HT1080 (cell line): ENCODE data around the gene NCOR1. TPM values are rescaled to one million over a fixed set of nuclear protein-coding genes. Genes with fewer than 3 reads are reported as not detected.

Experiments
- DNase-seq: peaks from one replicate; pipeline ENCODE4 v3.0.0-alpha.2; 2015; ENCODE audit warnings: low read depth
- total RNA-seq: library from RNA; depleted of rRNA; stranded (reverse); fragments of >200 nt; shearing (Covaris generic); gene quantifications from 2 replicates; pipeline ENCODE4 v1.2.3, GENCODE V29; 2014

Gene NCOR1
- total RNA-seq, 1 experiment from 2014 or later = 58.4 TPM

DNA sequence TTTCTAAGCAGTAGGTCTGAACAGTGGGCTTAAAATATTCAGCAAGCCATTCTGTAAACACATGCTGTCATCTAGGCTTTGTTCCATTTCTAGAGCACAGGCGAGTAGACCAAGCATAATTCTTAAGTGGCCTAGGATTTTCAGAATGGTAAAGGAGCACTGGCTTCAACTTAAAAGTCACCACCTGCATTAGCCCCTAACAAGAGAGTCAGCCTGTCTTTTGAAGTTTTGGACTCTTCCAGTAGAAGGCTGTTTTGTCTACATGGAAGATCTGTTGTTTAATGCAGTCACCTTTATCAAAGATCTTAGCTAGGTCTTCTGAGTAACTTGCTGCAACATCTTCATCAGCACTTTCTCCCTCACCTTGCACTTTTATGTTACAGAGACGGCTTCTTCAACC is 179.1 kb downstream of the NCOR1 start:
- no peak for DNase-seq

DNA sequence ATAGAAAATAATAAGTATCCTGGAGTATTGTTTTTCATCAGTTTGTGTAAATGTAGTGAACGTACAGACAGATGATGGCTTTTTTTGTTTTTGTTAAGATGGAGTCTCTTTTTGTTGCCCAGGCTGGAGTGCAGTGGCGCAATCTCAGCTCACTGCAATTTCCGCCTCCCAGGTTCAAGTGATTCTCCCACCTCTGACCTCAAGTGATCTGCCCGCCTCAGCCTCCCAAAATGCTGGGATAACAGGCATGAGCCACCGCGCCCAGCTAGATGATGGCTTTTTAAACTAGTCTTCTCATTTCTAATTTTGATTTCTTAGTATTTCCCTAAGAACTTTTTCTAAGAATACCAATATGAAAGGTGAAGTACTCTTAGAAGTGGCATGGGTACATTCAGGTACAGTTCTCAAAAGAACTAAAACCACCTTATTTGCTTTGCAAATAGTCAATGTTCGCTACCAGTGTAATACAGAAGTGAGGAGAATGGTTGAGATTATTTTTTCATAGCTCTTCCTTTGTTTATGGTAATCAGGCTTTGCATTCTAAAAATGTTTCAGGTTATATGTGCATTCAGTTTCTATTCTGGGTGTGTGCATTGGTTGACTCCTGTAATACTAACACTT is 181.5 kb downstream of the NCOR1 start:
- no peak for DNase-seq

DNA sequence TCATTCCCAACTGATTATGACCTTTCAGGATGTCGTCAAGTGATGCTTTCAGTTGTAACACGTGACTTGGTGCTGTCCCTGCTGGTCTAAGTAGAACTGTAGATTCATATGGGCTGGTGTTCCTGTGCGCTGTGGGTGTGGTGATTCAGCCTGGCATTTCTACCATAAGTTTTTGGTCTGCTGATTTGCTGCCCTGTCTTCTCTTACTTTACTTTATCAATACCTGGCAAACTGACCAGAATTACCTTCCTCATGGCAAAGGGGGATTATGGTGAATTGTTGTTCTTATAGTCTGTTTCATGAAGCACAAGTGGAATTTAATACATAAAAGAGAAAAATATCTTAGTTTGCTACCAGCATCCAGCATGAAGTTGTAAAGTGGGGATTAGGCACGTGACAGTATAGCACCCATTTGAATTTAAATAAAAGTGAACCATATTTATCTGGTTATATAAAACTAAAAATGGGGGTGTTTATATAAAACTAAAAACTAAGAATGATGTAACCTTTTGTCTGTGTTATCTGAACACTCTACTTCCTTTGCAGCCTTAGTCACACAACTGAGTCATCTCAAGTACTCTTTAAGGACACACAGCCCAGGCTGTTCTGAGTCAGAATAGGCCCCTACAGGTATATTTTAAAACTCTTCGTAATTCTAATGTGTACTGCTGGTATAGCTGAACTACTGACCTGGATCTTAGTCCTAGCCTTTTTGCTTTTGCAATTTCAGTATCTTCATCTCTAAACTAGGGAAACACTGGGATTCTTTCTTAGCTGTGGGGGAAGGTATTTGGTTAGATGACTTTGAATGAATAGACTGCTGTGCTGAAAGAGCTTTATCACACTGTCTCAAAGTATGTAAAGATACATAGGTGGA is 187.4 kb downstream of the NCOR1 start:
- peak; percentile 93 for DNase-seq

DNA sequence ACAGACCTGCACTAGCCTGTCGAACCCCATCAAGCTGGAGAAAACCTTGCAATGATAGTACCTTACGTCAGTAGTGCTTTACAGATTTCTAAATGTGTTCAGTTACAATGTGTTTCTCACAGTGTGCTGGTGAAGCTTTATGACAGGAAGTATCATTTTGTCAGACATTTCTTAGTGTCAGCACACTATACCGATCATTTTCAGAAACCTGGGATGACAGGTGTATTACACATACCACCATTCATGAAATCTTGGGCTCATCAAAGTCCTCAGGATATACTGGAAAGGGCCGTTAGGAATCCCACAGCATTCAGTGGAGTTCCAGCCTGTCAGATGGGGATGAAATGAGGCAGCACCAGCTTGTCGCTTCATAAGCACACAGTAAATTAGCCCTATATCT is 188.4 kb downstream of the NCOR1 start:
- DNase-seq = no peak

DNA sequence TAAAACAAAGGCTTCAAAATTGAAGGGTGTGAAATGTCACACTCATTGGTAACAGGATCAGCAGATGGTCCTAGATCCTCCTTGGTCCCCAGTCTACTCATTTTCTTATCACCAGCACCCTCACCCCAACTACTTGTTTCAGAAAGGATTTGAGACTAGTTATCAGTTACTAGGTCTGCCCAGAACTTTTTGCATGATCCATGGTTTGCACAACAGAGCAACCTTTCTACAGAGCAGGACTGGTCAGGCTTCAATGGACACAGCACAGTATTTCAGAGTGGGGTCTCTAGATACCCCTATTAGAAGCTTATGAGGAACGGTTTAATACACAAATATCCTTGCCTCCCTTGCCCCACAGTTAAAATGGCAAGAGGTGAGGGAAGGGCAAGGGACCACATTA is 190.1 kb downstream of the NCOR1 start:
- no peak for DNase-seq

DNA sequence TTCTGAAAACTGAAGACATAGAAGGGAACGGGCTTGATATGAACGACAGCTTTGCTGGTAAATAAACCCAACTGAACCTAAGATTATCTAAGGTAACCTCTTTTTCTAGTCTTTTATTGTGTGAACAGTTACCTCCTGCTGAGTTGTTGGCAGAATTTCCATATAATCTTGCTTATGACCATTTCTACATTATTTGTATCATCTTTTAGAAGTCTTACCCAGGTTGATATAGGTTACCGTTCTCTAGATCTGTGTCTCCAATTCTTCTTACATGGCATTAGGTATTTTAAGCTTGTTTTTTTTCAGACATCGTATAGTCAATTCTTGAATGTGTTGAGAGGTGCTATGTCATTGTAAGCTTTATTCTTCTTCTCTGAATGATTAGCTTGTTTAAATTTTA is 191.5 kb downstream of the NCOR1 start:
- no peak for DNase-seq

DNA sequence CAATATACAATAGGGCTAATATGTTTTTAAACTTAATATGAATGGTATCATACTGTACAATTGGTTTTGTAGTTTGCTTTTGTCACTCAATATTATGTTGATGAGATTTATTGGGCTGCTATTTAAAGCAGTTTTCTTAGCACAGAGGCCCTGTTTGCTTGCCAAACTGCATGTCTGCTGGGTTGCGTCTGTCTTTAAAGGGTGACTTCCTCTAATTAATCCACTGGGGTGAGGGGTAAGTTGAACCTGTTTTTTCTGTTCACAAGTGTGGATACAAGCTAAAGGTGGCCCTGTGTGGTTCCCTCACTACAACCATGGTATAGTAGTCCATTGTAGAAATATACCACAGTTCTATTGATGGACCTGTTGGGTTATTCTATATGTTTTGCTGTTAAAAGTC is 196.0 kb downstream of the NCOR1 start:
- DNase-seq = no peak

DNA sequence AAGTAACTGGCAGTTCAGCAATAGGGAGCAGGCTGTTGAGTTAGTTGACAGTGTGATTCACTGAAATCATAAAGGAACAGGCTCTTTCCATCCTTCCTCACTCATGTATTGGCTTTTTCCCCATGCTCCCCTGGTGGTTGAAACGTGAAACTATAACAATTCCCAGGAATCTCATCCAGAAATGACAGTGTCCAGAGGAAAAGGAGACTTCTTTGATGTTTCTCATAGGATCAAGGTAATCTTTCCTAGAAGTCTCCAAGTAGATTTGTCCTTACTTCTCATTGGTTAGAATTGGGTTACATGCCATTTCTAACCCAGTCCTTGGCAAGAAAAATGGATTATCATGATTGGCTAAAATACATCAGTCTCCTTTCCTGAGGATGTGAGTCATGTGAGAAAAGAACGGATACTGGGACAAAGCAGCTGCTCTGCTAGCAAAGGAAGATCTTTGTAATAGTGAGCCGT is 201.4 kb downstream of the NCOR1 start:
- peak; percentile 93 for DNase-seq

DNA sequence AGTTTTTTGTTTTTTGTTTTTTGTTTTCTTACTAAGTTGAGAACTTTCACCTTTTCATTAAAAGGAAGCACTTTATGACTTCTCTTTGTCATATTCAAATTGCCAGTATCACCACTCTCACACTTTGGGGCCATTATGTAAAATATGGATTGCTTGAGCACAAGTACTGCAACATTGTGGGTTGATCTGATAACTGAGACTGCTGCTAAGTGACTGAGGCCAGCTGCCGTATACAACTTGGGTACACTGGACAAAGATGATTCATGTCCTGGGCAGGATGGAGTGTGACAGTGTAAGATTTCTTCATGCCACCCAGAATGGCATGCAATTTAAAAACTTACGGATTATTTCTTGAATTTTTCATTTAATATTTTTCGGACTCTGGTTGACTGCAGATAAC is 207.9 kb downstream of the NCOR1 start:
- DNase-seq = no peak

DNA sequence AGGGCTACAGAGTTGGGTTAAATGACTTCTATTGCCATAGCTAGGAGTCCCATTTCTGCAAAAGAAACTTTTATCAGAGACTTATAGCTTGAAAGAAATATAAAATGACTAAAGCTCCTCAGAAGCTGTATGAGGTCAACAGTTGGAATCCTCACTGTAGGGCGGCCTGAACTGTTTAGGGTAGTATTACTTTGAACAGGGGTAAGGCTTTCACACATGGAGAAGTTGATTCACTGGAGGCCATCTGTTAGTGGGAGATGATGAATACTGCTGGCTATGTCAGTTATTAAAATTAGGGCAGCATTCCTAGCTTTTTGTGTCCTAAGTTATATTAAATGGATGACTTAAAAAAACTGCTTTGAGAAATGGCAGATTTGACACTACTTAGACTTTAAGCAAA is 209.7 kb downstream of the NCOR1 start:
- no peak for DNase-seq

DNA sequence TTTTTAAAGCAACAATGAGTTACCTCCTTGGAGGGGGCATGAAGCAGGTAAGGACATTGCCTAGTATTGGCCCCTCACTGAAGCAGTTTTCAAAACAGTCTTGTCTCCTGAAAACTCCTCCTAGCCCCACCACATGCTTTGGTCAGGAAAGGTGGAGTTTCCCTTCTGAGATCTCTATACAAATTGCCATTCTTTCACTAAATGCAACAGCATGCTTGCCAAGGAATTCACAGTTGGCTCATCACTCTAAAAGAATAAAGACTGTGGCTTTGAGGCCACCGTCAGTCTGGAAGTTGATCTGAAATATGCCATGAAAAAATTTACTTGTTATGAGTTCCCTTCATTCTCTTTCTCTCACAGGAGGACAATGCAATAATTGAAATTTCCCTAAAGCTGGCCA is 211.5 kb downstream of the NCOR1 start:
- no peak for DNase-seq

DNA sequence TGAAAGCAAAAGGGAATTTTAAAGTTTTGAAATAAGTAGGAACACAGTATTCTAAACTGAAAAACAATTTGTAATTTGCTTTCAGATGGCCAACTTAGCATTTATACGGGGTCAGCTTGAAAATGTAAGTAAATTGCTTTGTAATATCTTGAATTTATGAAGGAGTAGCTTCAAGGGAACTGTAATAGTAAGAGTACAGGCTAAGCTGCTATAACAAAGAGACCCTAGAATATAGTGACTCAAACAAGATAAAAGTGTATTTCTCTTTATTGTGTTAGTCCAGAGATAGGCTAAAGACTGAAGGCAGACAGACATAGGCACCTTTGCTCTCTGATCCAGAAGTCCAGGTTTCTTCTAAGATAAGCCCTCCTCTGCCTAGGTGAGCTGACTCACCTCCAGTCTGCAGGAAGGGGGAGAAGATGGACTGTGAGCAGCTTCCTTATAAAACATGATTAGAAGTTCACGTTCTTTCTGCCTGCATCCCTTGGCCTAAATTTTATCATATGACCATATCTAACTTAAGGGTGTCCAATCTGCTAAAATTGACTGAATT is 212.6 kb downstream of the NCOR1 start:
- no peak for DNase-seq

DNA sequence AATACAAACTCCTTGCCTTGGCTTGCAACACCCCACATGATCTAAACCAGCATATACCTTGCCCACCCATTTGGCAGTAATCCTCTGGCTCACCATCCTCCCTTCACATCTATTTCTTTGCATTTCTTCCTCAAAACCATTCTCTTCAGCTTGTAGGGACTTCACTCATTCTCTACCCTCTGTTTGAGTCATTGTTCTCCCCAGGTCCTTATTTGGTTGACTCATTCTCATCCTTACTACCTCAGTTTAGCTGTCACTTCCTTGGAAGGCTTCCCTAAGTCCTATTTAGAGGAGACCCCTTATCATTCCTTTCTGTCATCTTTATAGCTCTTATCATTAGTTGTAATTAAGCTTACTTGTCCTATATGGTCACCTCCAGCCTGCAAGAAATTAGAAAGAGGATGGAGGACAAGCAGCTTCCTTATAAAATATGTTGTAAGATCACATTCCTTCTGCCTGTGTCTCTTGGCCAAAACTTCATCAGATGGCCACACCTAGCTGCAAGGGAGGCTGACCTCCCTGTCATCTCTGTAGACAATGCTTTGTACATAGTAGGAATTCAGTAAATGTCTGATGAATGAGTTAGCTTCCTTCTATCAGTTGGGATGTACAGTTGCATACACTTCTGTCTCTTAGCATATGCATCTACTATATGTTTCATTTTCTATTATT is 214.0 kb downstream of the NCOR1 start:
- peak; percentile 32 for DNase-seq

DNA sequence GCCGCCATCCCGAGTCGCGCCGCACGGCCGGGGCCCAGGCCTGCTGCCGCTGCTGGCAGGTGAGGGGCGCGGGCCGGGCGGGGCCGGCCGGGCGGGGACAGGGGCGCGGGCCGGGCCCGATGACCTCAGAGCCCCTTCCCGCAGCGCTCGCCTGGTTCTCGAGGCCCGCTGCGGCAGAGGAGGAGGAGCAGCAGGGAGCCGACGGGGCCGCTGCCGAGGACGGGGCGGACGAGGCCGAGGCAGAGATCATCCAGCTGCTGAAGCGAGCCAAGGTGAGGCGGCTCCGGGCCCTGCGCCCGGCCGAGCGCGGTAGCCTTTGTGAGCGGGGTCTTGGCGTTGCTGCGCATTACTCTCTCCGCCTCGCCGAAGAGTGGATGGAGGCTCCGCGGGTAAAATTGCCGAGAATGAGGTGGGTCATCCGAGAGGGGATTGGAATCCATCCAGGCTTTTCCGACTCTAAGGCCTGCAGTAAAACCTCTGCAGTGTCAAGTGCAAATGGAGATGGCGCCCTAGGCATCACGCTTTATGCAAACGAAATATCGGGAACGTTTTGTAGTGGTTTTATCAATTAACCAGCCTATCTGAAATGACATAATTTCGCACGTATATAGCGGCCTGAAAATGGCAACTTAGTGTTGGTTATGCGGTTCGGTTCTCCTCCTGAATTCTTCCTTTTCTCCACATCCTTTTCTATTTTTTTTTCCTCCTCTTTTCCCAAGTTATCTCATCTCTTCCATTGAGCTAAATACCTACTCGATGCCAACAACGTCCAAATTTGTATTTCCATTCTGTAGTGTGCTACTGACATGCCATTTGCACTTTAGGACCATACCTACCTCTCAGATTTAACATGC is 215.1 kb downstream of the NCOR1 start:
- no peak for DNase-seq

DNA sequence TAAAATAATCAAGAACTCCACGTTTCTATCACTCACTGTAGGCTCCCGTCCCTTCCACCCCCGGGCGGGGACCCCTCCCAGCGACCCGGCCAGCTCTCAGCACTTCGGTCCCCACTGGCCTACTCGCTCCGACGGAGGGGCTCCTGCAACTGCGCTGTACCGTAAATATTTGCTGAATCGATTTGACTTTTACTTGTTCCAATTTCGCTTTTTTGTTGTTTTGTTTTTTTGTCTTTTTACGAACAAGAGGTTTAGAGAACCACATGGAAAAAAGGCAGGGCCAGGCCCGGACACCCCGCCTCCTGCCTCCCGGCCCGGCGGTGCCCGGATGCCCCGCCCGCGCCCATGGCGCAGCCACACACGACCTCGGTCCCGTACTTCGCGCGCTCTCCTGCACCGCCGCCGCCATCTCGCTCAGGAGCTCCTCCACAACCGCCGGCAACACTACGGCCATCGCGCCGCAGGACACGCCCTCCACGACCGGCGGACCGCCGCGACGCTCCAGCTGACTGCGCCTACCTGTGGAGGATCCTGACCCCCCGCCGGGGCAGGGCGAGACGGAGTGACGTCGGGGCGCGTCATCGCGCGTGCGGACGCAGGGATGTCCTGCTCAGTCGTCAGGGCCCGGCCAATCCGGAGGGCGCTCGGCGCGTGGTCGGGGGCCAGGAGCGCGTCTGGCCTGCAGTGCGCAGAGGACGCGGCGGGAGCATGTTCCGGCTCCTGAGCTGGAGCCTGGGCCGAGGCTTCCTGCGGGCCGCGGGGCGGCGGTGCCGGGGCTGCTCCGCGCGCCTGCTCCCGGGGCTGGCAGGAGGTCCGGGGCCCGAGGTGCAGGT is 216.0 kb downstream of the NCOR1 start, which contains the start of the genes TTC19 and ZSWIM7:
TTC19 (plus strand) TSS at position 684 of the 833 bp plus-strand sequence; CDS start at position 709, 25 bp downstream.
ZSWIM7 (minus strand) TSS at position 564 of the 833 bp plus-strand sequence; CDS start at position 454, 110 bp downstream.
- peak; percentile 97 for DNase-seq

DNA sequence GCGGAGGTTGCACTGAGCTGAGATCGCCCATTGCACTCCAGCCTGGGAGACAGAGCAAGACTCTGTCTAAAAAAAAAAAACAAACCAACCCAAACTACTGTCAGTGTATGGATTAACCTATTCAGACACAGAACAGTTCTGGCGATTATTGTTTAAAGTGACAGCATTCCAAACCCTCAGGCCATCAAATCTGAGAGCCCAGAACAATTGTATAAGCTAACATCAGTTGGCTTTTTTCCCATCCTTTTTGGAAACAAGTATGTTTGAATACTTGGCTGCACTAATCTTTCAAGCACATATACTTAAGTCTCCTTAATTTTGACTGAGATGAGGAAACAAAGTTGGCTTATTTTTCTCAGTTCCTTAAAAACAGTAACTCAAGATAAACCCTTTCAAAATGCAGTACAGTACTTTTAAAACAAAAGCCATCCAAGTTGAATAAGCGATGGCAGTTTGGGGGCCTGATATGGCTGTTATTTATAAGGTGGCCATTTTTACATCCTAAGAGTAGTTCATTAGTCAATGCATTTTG is 217.2 kb downstream of the NCOR1 start:
- no peak for DNase-seq

DNA sequence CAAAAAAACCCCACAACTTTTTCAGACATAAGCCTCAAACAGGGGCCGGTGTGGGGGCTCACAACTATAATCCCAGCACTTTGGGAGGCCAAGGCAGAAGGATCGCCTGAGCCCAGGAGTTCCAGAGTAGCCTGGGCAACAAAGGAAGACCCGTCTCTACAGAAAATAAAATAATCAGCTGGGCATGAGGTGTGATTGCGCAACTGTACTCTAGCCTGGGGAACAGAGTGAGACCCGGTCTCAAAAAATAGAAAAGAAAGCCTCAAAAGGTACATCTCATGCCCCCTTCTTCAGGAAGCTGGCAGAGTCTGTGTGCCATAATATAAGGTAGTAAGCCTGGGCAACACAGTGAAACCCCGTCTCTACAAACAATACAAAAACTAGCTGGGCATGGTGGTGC is 219.0 kb downstream of the NCOR1 start:
- DNase-seq = no peak

DNA sequence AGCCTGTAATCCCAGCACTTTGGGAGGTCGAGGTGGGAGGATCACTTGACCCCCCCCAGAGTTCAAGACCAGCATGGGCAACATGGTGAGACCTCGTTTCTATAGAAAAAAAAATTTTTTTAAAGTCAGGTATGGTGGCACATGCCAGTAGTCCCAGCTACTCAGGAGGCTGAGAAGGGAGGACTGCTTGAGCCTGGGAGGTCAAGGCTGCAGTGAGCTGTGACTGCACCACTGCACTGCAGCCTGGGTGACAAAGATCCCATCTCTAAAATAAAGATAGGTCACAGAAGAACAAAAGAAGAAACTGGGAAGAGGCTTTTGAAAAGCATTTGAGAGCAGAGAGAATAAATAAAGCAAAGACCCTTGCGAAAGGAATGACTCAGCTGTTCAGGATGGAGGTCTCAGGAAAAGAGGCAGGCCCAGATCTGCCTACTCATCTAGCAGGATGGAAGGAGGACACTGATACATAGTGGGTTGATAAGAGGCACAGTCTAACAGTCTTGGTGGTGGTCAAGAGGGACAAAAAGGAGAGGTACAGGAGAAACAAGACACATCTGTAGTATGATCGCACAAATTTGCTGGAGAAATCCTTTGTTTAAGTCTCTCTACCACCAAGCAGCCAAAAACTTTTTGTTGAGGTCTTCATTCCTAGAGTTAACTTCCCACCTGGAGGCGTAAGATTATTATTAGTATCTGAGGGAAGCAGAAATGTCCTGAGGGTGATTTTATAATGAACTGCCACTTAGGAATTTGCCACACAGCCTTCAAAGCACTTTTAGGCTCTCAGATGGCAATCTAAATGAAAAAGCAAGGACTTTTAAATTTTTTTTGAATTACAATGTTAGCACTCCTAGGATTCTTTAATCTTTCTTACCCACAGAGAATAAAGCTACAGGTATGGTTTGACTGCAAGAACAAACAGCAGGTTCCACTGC is 233.4 kb downstream of the NCOR1 start:
- DNase-seq = peak; percentile 63
